ENCODE results near the gene CMYA5.
"Not testable (repeated sequence)": the region's sequence is repeated elsewhere in the genome, so short reads cannot be mapped to it uniquely, and the experiment has no call there.

Gene CMYA5

DNA sequence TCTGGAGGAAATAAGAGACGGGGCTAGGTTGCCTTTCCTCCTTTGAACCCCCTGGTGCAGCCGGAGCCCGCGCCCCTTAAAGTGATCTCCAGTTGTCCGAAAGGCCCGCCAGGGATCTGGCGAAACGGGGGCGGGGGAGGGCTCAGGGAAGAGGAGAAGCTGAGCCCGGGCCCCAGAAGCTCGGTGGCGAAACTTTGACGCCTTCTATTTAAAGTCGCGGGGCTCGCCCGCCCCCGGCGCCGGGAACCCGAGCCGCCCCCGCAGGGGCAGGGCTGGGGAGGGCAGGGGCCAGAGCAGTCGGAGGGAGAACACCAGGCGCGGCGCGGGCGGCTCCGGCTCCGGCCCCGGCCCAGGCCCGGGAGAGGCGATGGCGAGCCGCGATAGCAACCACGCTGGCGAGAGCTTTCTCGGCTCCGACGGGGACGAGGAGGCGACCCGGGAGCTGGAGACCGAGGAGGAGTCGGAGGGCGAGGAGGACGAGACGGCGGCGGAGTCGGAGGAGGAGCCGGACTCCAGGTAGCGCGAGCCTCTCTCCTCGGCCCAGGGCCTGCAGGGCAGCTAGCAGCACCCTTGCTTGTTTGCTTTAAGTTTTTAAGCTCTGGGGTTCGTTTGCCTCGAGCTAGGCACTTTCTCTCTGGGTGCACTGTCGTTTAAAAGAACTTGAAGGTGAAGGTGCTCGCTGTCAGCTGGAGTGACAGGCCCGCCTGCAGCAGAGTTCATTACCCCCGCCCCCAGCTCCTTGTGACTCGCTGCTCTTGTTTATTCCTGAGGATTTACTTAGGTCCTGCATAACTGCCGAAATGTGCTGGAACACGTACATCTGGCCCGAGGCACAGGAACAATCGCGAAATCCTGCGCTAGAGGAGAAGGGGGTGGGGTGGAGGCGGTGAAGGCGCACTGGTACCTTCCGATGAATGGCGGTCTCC lies at the start of gene CMYA5:
Gene CMYA5, plus strand, starts transcription at position 296 of the 926 bp plus-strand sequence. Its CDS starts 72 bp downstream, at position 368.
- no peak for DNase-seq

DNA sequence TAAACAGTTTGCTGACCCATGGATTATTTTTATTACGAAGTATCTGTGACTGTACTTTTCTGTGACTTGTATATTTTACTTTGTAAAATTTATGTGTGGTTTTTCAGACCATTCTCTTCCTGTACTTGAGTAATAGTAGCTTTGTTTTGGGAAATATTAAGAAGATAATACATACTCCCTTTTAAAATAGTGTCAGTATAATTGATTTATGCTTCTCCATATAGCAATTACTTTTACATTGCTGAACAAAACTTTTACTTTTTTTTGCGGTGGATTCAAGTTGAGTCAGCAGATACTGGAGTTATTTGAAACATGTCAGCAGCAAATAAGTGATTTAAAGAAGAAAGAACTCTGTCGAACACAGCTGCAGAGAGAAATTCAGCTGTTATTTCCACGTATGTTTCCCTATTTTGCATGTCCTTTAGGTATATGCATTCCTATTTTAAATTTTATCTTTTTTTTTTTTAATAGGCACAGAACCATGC lies 49.0 kb upstream of the CMYA5 start:
- DNase-seq, result no peak

DNA sequence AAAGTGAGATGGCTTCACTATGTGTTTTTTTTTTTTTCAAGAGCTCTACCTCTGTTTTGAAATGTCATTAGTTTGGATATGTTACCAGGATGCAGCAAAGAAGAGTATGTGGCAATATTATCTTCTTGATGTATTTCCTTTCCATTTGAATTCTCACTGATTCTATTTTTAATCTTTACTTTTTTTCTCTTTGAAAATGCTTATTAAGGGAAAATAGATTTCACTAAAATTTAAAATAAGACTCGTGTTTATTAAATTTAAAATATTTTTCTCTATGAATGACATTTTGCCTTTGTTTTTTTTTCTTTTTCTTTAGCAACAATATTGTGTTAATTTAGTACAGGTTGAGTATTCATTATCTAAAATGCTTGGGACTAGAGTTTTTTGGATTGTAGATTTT lies 48.2 kb upstream of the CMYA5 start:
- no peak for DNase-seq

DNA sequence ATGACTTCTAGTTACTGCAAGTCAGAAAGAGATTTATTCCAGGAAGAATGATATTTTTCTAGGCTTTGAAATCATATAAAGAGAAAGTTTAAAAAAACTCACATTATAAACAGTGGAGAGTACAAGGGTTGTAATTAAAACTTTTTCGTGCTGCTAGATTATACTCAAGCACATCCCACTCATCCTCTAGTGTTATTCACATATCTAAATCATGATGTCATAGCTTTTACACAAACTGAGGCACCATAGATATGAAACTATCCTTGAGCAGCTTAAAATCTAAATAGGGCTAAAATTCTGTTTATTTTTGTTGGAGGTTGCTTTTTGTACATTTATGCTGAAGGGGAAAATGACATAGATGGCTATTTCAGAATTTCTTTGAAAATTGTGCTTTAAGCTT lies 47.4 kb upstream of the CMYA5 start:
- no peak for DNase-seq

DNA sequence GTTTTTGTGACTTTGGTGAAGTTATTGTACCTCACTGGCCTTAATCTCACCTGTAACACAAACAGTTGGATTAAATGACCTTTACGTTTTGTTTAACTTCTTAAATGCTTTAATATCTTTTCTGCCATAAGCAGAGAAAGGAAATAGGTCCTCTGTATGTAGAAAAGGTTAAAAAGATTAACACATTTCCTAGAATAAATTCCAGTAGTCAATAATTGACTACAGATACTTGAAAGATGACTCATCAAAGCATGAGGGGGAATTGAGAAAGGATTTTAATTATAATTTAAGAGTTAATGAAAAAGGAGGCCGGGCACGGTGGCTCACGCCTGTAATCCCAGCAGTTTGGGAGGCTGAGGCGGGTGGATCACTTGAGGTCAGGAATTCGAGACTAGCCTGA lies 35.8 kb upstream of the CMYA5 start:
- no peak for DNase-seq

DNA sequence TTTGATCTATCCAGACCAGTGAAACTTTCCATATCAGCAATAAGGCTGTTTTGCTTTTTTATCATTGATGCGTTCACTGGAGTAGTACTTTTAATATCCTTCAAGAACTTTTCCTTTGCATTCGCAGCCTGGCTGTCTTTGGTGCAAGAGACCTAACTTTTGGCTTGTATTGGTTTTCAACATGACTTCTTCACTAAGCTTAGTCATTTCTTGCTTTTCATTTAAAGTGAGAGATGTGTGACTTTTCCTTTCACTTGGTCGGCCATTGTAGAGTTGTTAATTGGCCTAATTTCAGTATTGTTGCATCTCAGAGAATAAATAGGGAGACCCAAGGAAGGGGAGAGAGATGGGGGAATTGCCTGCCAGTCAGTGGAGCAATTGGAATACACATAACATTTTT lies 26.4 kb upstream of the CMYA5 start:
- DNase-seq, result no peak

DNA sequence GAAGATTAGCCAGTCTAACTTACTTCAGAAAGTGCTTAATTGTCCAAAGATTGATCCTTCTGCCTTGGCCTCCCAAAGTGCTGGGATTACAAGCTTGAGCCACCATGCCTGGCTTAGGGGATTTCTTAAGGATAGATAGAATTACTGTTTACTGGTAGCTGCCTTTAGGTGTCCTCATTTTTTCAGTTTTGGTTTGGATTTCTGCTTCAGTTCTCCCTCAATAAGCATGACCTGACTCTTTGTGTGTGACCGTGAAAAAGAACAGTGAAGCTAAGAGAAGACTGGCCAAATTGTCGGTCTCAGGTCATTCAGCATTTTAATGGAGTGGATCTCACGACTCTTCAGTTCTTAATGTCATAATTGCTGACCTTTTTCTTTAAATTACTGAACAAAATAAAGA lies 22.9 kb upstream of the CMYA5 start:
- no peak for DNase-seq

DNA sequence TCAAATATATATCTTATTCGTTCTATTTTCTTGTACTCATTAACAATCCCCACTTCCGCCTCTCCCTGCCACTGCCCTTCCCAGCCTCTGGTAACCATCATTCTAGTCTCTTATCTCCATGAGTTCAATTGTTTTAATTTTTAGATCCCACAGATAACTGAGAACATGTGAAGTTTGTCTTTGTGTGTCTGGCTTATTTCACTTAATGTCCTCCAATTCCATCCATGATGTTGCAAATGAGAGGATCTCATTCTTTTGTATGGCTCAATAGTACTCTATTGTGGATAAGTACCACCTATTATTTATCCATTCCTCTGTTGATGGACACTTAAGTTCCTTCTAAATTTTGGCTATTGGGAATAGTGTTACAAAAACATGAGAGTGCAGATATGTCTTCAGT lies 17.2 kb upstream of the CMYA5 start:
- DNase-seq, result no peak

DNA sequence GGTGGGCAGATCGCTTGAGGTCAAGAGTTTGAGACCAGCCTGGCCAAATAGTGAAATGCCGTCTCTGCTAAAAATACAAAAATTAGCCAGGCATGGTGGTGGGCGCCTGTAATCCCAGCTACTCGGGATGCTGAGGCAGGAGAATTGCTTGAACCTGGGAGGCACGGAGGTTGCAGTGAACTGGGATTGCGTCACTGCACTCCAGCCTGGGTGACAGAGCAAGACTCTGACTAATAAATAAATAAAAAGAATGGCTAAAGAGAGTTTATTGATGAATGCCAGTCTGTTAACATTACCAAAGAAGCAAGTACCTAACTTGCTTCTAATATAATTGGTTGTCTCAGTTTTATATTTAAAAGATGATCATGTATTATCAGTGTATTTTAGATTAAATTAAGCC lies 13.3 kb upstream of the CMYA5 start:
- DNase-seq, result not testable (repeated sequence)

DNA sequence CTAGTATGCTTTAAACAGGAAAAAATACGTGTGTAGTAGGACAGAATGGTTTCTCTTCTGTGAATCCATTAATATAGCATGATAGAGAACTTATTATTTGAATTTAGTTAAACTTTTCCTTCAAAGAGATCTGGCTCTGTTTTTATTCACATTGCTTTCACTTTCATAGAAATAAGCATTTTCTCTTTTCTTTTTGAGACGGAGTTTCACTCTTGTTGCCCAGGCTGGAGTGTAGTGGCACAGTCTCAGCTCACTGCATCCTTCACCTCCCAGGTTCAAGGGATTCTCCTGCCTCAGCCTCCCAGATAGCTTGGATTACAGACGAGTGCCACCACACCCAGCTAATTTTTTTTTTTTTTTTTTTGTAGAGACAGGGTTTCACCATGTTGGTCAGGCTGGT lies 7.5 kb upstream of the CMYA5 start:
- DNase-seq, result not testable (repeated sequence)

DNA sequence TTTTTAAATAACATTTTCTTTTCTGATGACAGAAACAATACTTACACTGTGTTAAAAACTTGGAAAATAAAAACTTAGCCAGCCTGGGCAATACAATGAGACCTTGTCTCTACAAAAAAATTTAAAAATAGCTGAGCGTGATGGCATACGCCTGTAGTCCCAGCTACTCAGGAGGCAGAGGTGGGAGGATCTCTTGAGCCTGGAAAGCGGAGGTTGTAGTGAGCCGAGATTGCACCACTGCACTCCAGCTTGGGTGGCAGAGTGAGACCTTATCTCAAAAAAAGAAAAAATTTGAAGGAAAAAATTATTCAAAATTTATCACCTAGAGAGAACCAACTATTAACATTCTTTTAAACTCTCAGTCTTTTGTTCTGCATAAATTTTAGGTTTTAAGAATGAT lies 4.9 kb upstream of the CMYA5 start:
- no peak for DNase-seq

DNA sequence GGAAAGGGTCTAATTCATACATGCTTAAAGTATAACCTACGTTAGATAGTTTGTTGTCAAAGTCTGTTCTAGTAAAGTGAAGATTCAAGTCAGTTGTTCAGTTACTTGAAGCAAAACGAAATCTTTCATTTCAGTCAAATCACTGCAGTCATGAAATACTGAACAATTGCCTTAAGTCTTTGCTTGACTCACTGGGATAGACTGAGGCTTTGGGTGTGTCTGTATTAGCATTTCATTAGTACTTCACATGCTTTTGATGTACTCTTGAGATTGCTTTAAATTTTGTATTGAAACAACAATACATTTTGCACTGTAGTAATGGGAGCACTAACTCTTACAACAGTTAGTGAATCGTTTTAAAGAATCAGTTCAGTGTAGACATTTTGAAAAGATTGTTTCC lies 4.0 kb upstream of the CMYA5 start:
- no peak for DNase-seq

DNA sequence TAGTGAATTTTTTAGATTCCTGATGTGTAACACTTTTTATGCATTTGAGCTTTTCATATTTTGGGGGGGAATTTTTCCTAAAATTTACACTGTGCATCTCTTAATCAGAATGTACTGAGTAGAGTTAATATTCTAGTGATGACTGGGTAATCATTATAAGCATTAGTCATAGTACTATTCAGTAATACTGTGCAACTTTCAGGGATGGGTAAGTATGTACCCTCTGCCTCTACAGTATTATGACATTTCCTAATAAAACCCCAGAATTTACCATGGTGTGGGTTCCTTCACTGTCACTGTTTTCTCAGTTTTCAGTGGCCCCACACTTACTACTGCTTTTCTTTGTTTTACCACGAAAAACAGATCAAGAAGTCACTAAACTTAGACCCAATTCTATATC lies 2.8 kb upstream of the CMYA5 start:
- no peak for DNase-seq

DNA sequence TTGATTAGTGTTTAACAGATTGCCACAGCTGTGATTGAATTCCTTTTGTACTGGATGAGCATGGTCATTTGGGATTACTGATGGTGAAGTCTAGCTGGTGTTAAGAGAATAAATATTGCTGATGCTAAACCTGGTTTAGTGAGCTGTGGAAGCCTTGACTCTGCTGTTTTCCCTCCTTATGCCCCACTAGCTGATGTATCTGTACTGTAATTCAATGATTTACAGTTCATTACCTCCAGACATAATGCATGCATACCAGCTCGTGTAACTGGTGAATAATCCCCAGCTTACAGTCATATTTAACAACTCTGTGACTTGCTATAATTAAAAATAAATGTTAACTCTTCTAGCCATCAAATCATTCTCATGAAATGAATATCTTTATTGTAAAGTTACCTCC lies 1.7 kb upstream of the CMYA5 start:
- no peak for DNase-seq

DNA sequence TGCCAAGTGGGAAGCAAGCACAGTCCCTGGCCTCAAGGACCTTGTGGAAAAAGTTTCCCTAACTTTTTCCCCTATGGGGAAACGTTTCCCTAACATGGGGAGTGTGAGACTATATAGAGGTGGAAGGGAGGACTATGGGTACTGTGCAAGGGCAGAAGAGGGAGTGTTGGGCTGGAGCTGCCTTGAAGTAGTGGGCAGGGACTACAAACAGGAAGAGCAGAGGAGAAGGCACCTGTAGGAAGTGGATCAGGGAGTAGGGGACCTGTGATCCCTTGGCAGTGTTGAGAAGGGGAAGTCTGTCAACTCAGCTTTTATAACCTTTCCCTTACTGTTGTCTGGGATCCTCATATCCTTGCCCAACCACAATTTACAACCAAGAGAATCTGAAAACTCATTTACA lies 1.4 kb downstream of the CMYA5 start:
- no peak for DNase-seq

DNA sequence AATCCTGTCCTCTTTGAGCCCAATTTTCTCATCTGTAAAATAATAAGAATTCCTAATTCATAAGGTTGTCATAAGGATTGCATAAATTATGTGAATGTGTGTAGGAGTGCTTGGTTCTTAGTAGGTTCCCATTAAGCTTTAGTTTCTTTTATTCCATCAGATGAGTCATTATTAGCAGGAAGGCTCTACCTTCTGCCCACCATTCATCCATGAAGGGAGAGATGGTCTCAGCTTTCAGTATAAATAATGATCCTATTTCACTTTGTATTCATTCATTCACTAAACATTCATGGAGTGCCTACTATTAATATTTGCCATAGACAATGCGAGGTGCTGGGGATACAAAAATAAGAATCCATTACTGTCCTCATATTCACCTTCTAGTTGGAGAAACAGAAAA lies 3.0 kb downstream of the CMYA5 start:
- no peak for DNase-seq

DNA sequence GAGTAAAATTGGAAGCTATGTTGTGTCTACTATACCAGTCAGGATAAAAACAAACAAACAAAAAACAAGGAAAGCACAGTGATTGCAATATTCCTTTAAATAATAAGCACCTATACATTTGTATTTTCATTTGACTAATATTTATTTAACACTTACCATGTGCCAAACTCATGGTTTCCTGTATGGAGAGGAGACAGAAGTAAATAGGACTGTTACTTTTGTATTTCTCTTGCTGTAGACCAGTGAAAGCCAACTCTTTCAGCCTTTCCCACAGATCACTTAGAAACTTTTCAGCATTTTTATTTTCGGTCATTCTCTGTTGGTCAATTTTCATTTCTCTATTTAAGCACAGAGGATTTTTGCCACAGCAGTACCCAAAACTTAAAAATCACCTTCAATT lies 4.5 kb downstream of the CMYA5 start:
- no peak for DNase-seq

DNA sequence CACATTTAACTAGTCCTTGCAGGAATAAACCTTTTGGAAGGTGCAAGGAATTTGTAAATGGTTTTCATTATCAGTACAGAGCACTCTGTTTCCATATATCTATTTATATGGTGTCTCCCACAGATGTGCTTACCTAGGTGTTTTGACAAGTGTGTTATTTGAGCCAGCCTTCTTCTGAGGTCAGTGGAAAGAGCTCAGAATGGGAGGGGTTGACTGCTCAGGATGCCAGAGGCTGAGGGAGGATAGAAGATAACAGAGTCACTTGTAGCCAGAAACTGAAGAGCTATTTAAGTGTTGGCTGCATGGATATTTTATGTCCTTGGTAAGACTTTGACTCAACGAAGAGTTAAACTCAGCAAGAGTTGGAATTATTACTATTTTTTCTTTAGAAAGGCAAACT lies 5.0 kb downstream of the CMYA5 start:
- DNase-seq, result no peak

DNA sequence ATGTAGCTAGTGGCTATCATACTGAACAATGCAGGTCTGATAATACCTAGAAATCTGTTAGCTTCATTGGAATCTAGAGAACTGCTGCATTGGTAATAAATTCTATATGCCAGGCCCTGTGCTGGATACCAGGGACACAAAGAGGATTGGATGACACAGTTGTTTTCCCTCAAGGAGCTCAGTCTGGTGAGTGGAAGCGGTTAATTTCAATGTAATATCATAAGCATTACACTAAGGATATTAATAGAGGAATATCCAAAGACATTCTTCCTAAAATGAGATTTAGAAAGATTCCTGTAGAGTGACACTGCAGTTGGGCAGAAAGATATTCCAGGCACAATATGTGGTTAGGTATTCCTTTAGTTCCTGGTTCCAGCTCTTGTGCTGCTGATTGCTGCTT lies 5.9 kb downstream of the CMYA5 start:
- no peak for DNase-seq

DNA sequence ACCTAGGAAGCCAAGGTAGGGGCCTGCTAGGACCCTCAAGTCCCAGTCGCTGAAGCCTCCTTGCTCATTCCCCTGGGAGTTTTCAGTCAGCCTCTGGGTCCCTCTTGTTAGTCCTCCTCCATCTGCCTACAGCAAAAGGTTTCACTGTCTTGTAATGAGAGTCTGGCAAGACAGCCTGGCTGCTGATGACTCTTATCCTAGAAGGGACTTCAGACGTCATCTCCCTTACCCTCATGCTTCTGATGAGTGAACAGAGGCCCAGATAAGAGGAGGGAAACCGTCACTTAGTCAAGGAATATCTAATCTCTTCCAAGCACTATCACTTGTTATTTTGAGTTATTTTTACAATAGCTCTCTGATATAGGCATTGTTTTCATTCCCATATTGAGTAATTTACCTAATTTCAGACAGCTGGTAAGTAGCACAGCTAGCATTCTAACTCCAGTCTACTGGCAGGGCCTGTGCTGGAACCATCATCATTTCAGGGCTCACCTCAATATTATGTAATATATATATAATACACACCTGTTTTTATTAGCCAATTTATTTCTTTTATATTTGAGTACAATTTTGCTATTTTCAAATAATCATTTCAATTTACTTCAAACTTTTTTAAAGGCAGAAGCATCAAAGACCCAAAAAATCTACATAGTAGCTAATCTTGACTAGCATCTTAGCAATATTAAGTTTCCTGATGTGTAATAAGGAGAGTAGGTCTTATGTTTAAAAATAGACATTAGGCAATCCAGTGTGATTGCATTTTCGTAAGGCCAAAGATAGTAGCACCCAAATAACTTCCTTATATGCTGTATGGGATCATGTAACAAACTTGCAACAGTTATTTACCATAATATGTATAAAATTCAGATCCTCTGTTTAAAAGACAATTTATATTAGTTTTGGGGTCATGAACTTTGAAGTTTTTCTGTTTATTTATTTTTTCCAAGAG lies 7.9 kb downstream of the CMYA5 start:
- DNase-seq, result no peak

DNA sequence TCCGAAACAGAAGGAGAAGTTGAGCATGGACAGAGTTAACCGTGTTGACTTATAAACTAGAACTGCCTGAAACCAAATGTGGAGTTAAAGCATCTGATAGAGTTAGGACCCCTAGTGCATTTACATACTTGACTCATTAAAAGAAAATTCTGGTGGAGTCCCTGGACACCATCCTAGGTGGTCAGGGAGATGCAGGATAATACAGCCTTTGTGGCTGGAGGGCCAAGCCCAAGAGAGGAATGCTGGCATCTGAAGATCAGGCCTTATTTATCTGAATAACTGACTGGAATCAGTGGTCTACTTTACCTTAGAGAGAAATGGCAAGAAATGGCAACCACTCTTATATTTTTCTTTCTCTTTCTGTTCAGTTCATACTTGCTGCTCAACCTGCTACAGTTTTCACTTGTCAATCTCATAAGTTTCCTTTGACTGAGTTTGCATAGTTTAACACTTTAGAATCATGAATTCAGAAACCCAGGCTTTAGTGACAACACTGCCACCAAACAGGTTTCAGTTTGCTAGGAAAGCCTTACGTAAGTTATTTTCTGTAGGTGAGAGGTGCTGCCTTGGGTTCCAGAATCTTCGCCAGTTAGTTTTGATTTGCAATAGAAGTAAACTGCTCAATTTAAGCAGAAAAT lies 10.2 kb downstream of the CMYA5 start:
- no peak for DNase-seq

DNA sequence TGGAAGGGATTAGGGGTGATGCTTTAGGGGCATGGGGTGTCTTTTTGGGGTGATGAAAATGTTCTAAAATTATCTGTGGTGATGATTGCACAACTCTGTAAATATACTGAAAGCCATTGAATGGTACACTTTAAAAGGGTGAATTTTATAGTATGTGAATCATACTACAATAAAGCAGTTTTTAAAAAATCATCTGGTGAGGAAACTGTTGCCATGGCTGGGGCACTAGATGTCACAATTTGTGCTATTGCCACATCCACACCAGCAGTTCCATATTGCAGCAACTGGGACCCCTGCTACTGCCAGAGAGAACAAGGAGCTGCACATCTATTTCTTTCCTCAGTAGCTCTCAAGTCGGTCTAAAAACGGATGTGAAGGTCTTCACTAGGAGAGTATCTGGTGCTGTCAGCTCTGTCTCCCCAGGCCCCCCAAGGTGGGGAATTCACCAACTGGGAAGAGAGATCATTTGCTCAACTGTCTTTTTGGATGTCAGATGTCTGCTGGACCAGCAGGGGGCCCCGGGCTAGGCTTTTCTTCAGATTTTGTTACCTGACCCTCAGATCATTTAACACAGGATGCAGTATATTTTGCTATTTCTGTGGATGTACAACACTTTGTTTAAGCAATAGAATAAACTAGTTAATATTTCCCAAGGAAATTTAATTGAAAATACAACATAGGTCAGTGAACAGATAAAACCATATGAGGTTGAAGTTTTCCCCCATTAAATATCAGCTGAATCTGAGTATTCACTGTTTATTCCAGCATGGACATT lies 13.2 kb downstream of the CMYA5 start:
- DNase-seq, result peak; percentile 68

DNA sequence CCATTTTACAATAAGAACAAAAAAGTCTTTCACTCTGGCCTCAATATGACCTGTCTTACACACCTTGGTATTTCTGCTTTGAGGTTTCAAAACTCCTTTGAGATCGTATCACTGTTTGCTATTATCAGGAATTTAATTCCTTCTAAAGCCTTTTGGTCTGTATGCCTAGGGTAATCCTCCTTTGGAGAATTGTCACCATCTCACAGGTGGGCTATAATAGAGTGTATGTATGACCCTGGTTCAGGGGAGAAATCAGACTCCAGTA lies 13.7 kb downstream of the CMYA5 start:
- no peak for DNase-seq
